ENCODE results near the gene MGMT. TPM values are rescaled to one million over a fixed set of nuclear protein-coding genes. Genes with fewer than 3 reads are reported as not detected.

MGMT gene
- total RNA-seq: 1.2 and 2.5 TPM in 2 replicates

DNA sequence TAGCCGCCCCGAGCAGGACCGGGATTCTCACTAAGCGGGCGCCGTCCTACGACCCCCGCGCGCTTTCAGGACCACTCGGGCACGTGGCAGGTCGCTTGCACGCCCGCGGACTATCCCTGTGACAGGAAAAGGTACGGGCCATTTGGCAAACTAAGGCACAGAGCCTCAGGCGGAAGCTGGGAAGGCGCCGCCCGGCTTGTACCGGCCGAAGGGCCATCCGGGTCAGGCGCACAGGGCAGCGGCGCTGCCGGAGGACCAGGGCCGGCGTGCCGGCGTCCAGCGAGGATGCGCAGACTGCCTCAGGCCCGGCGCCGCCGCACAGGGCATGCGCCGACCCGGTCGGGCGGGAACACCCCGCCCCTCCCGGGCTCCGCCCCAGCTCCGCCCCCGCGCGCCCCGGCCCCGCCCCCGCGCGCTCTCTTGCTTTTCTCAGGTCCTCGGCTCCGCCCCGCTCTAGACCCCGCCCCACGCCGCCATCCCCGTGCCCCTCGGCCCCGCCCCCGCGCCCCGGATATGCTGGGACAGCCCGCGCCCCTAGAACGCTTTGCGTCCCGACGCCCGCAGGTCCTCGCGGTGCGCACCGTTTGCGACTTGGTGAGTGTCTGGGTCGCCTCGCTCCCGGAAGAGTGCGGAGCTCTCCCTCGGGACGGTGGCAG is at the start of gene MGMT:
MGMT (plus strand) TSS at position 539 of the 656 bp plus-strand sequence.

